Measurements from ENCODE around the gene G6PC1.
A peak's percentile ranks its signal among the peaks of the same experiment; 100 is the strongest.
"Not testable (repeated sequence)": the region's sequence is repeated elsewhere in the genome, so short reads cannot be mapped to it uniquely, and the experiment has no call there.

Gene G6PC1

DNA sequence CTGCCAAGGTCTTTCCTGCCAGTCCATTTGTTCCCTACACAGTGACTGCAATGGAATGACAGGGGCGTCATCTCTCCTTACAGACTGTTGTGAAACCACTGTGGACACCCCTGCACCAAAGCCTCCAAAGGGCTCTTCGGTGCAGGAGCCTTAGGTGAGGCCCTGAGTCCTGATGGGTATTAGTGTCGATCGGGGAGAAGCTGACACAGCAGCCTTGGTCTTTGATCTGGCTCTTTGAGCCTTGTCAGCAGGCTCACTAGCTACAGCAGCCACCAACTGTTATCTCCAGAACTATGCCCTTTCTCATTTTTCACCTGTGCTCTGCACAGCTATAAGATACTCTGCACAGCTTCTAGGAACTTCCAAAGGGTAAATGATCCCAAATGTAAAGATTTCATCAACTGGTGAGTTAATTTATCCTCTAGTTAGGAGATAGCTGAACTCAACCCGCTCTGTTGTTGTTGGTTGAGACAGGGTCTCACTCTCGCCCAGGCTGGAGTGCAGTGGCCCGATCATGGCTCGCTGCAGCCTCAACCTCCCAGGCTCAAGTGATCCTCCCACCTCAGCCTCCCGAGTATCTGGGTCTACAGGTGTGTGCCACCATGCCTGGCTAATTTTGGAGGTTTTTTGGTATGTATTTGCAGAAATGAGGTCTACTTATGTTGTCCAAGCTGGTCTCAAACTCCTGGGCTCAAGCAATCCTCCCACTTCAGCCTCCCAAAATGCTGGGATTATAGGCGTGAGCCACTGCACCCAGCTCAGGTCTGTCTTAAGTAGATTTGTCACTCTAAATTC, 19.7 kb downstream of the G6PC1 start:
- DNase-seq (ENCODE audit: low read depth): no peak
- TF ChIP-seq, protein P1, sequence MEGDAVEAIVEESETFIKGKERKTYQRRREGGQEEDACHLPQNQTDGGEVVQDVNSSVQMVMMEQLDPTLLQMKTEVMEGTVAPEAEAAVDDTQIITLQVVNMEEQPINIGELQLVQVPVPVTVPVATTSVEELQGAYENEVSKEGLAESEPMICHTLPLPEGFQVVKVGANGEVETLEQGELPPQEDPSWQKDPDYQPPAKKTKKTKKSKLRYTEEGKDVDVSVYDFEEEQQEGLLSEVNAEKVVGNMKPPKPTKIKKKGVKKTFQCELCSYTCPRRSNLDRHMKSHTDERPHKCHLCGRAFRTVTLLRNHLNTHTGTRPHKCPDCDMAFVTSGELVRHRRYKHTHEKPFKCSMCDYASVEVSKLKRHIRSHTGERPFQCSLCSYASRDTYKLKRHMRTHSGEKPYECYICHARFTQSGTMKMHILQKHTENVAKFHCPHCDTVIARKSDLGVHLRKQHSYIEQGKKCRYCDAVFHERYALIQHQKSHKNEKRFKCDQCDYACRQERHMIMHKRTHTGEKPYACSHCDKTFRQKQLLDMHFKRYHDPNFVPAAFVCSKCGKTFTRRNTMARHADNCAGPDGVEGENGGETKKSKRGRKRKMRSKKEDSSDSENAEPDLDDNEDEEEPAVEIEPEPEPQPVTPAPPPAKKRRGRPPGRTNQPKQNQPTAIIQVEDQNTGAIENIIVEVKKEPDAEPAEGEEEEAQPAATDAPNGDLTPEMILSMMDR (IDR thresholded peaks at IDR 0.05; ENCODE audit: low read depth, low read length, missing control alignments): no peak
- no peak overlapping the region for H3K4me3 ChIP-seq (ENCODE audit: low read depth, low read length)

DNA sequence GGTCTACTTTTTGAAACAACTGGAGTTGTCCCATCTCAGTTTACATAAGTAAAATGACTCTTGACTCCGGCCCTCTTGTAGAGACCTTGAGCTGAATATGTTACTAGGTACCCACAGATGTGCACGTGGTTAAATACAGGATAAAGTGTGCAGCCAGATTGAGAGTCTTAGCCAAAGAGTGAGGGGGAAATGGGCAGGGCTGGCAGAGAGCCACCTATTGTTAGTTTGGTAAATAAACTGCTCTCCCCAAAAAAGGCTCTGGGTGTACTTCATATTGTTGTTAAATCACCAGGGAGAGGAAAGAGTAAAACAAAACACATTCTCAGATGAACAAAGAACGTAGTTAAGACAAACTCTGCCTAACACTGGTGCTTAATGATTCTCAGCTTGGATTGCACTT, 20.3 kb downstream of the G6PC1 start:
- DNase-seq (ENCODE audit: low read depth): no peak
- TF ChIP-seq, protein P1 (IDR thresholded peaks at IDR 0.05; ENCODE audit: low read depth, low read length, missing control alignments): no peak
- H3K4me3 ChIP-seq (ENCODE audit: low read depth, low read length): no peak overlapping the region

DNA sequence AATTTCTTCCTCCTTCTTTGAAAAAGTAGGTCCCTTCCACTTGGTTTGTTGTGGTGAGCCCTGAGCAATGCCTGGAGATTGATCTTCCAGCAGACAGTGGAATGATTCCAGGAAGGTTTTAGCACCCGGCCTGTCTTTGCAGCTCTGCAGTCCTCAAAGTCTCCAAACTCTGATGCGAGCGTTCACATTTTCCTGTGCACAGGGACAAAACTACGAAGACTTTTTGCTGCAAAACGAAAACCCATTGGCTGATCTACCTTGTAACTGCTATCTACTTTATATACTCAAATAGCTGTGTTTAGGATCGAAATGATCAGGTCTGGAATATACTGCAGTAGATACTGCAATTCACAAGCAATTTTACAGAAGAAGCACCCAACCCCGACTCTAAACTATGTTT, 21.7 kb downstream of the G6PC1 start:
- no peak for DNase-seq (ENCODE audit: low read depth)
- TF ChIP-seq, protein P1 (IDR thresholded peaks at IDR 0.05; ENCODE audit: low read depth, low read length, missing control alignments): no peak
- H3K4me3 ChIP-seq (ENCODE audit: low read depth, low read length): no peak overlapping the region

DNA sequence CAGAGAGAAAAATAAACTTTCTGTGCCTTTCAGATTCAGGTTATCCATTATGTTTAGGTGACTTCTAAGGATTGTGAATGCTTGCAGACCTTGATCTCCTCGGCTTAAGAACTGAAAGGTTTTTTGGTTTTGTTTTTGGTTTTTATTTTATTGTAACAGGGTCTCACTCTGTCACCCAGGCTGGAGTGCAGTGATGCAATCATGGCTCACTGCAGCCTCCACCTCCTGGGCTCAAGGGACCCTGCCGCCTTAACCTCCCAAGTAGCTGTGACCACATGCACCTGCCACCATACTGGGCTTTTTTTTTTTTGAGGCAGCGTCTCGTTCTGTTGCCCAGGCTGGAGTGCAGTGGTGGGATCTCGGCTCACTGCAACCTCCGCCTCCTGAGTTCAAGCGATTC, 22.9 kb downstream of the G6PC1 start:
- H3K4me3 ChIP-seq (ENCODE audit: low read depth, low read length); DNase-seq (ENCODE audit: low read depth): not testable (repeated sequence)

DNA sequence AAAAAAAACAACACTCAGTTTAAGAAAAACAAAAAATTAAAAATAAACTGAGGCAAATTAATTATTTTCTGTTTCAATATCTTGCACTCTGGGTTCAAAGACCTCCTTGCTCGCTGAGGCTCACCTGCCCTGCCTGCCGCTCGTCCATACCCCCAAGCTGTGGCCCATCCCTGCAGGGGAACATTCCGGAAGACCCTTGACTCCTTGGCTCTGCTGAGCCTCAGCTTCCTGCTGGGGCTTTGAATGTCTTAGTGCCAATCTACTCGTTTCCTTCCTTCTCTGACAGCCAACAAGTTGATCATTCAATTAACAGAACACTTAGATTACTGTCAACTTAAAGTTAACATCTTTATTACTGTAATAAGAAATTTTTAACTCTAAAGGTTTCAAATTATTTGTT, 24.3 kb downstream of the G6PC1 start:
- no peak overlapping the region for H3K4me3 ChIP-seq (ENCODE audit: low read depth, low read length)

DNA sequence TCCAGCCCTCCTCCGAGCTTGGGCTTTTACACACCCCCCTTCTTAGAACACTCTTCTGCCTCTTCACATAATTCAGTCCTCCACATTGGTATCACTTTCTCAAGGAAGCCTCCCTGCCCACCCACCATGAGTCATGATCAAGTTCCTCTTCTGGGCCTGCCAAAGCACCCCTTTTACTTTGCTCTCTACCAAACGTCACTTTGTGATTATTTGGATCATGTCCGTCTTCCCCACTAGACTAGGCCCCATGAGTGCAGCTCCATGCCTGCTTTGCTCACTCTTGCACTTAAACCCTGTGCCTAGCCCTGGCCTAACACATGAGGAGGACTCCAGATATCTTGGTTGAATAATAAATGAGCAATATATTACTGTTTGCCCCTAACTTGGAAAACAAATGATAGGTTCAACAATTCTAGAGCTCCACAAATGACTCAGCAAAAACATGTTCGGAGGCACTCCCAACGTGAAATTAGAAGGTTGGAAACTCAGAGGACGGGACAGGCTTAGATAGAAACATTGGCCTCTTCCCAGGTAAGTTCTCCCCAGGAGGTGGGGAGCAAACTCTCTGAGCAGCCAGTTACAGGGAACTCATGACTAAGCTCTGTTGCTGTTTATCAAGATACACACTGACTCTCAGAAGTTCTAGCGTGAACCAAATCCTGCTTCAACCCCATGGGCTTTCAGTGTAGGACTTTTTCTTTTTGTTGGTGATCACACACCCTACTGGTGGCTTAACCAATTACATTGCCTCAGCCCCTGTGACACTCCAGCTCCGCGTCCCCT, 28.3 kb downstream of the G6PC1 start:
- H3K4me3 ChIP-seq (ENCODE audit: low read depth, low read length): no peak overlapping the region
- peak; percentile 55 for DNase-seq (ENCODE audit: low read depth)
- TF ChIP-seq, protein P1 (IDR thresholded peaks at IDR 0.05; ENCODE audit: low read depth, low read length, missing control alignments): peak; percentile 64

More for the DNA sequence above, 24.3 kb downstream of the G6PC1 start:
- DNase-seq (ENCODE audit: low read depth): no peak
- TF ChIP-seq, protein P1 (IDR thresholded peaks at IDR 0.05; ENCODE audit: low read depth, low read length, missing control alignments): no peak

DNA sequence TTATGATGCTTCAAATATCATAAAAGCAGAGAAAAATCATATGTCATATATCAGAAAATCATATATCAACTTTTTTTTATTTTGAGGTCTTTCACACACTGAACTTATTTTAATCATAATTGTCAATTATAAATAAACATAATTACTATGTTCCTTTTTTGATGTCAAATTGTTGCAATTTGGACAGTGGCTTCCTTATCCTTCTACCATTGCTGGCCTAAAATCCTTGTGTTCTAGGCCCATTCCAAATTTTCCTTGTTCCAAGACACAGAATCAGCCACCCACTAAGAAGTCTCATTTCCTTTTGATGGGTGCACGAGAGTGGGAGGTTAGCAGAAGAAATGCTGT, 28.9 kb downstream of the G6PC1 start:
- DNase-seq (ENCODE audit: low read depth): no peak
- TF ChIP-seq, protein P1 (IDR thresholded peaks at IDR 0.05; ENCODE audit: low read depth, low read length, missing control alignments): no peak
- H3K4me3 ChIP-seq (ENCODE audit: low read depth, low read length): no peak overlapping the region

Data from GM12864 (cell line).